HepG2 (cell line): ENCODE results near the gene C1GALT1. TPM values are rescaled to one million over a fixed set of nuclear protein-coding genes. Genes with fewer than 3 reads are reported as not detected.
"Not testable (repeated sequence)": the region's sequence is repeated elsewhere in the genome, so short reads cannot be mapped to it uniquely, and the experiment has no call there.

Source experiments
- ATAC-seq: fragments of 200-7000 bp; cut with Tn5 transposase; 3 replicates; pipeline ENCODE4 v1.9.1; 2020; ENCODE audit warnings: mild to moderate bottlenecking, moderate library complexity
- BruUV-seq: library from RNA; stranded (reverse); fragments of 400-500 nt; replicated peaks from 2 replicates; lab custom pipeline; 2021; lab: Mats Ljungman, UMichigan
- CTCF ChIA-PET: fragments of 300-600 bp; formaldehyde crosslinking; extraction: SDS; loops from one replicate; lab custom pipeline; 2021; ENCODE audit warnings: low total read pairs, inconsistent platforms, low intra/inter-chr PET ratio; lab: Yijun Ruan, JAX
- POLR2A ChIA-PET: fragments of 350-600 bp; sonication (Branson Sonifier 250); formaldehyde crosslinking; loops from one replicate; lab custom pipeline; 2020; ENCODE audit warnings: antibody characterized with exemption, inconsistent platforms; lab: Yijun Ruan, JAX
- DNase-seq: peaks from one replicate; pipeline ENCODE4 v3.0.0-alpha.2; 2015; ENCODE audit warnings: low spot score
- FAIRE-seq: peaks from 3 replicates; lab custom pipeline; 2011; peaks lifted over from hg19 to GRCh38; lab: Jason Lieb, UNC
- H2AFZ ChIP-seq: one replicate; pipeline ENCODE4 v1.6.1; 2011; ENCODE audit warnings: low read length, inconsistent platforms
- H3K27ac ChIP-seq: fragments of 300-600 bp; 3 replicates; pipeline ENCODE4 v1.8.0; 2011; ENCODE audit warnings: mixed run types, mild to moderate bottlenecking, mixed read lengths, low read length, inconsistent platforms; ENCODE audit not compliant: insufficient read depth; ENCODE audit errors: extremely low read length
- H3K27me3 ChIP-seq, 2 experiments: fragments of 200-600 bp in 1 of 2; 2 replicates in 1 of 2; 3 replicates in 1 of 2; pipeline versions ENCODE4 v1.6.0 to v1.8.0; 2011; ENCODE audit warnings: low read length in 2 of 2, mild to moderate bottlenecking in 2 of 2, moderate library complexity in 2 of 2, inconsistent platforms in 1 of 2; ENCODE audit not compliant: insufficient read depth in 2 of 2, control insufficient read depth in 1 of 2
- H3K36me3 ChIP-seq, 2 experiments: fragments of 200-600 bp in 1 of 2; replicated peaks in 1 of 2; 2 replicates in 1 of 2; 3 replicates in 1 of 2; pipeline versions ENCODE4 v1.5.1 to v1.8.0; 2011; ENCODE audit warnings: low read length in 2 of 2, inconsistent platforms in 1 of 2; ENCODE audit not compliant: insufficient read depth in 2 of 2, control insufficient read depth in 1 of 2
- H3K4me1 ChIP-seq: 2 replicates; pipeline ENCODE4 v1.5.1; 2012; ENCODE audit warnings: low read length, inconsistent platforms; ENCODE audit not compliant: insufficient read depth
- H3K4me2 ChIP-seq: 2 replicates; pipeline ENCODE4 v1.6.0; 2011; ENCODE audit warnings: low read depth, low read length, inconsistent platforms
- H3K4me3 ChIP-seq, 3 experiments: fragments of 200-600 bp in 1 of 3; sonication (generic), shearing (Covaris generic) in 1 of 3; replicated peaks in 1 of 3; 2 replicates each; pipeline ENCODE4 v1.5.1; 2011 to 2016; ENCODE audit warnings: low read length in 3 of 3, inconsistent platforms in 2 of 3, low read depth in 2 of 3, mild to moderate bottlenecking in 2 of 3, control low read depth in 1 of 3, mixed read lengths in 1 of 3; ENCODE audit not compliant: insufficient read depth in 1 of 3
- H3K79me2 ChIP-seq: one replicate; pipeline ENCODE4 v1.6.1; 2011; ENCODE audit warnings: low read length, inconsistent platforms; ENCODE audit not compliant: insufficient read depth
- H3K9ac ChIP-seq: 2 replicates; pipeline ENCODE4 v1.6.0; 2011; ENCODE audit warnings: mild to moderate bottlenecking, low read depth, low read length, inconsistent platforms; ENCODE audit not compliant: insufficient read depth
- H3K9me3 ChIP-seq: 2 replicates; pipeline ENCODE4 v1.5.1; 2012; ENCODE audit warnings: mild to moderate bottlenecking, low read length
- H4K20me1 ChIP-seq: 2 replicates; pipeline ENCODE4 v1.6.0; 2011; ENCODE audit warnings: inconsistent platforms, mild to moderate bottlenecking, low read length, moderate library complexity; ENCODE audit not compliant: insufficient read depth
- ARID5B ChIP-seq: IDR thresholded peaks from 2 replicates; pipeline ENCODE4 v1.4.0; 2020; ENCODE audit warnings: mild to moderate bottlenecking, missing genetic modification reagents
- BCL6 ChIP-seq: IDR thresholded peaks from 2 replicates; pipeline ENCODE4 v1.6.1; 2016; ENCODE audit warnings: missing genetic modification reagents, missing compliant biosample characterization
- GATAD2A ChIP-seq: IDR thresholded peaks from 2 replicates; pipeline ENCODE4 v1.6.1; 2016
- PAXIP1 ChIP-seq: sonication (generic); formaldehyde crosslinking; conservative IDR thresholded peaks from 2 replicates; pipeline ENCODE4 v1.4.0; 2020; ENCODE audit warnings: mild to moderate bottlenecking, missing genetic modification reagents, moderate library complexity
- SOX13 ChIP-seq, 3 experiments: fragments of 450-650 bp in 1 of 3; sonication (generic) in 1 of 3; formaldehyde crosslinking in 1 of 3; IDR thresholded peaks in 2 of 3; conservative IDR thresholded peaks in 1 of 3; 2 replicates each; pipeline versions ENCODE4 v1.5.0 to v1.6.1; 2016 to 2020; ENCODE audit warnings: antibody characterized with exemption in 1 of 3, mild to moderate bottlenecking in 1 of 3, missing compliant biosample characterization in 1 of 3, missing genetic modification reagents in 1 of 3, moderate library complexity in 1 of 3
- SOX5 ChIP-seq: IDR thresholded peaks from 2 replicates; pipeline ENCODE4 v1.6.1; 2016; ENCODE audit warnings: borderline replicate concordance
- SOX6 ChIP-seq, 2 experiments: fragments of 450-650 bp in 1 of 2; sonication (generic) in 1 of 2; formaldehyde crosslinking in 1 of 2; IDR thresholded peaks; 2 replicates each; pipeline versions ENCODE4 v1.4.0 to v1.6.1; 2017 to 2020; ENCODE audit warnings: antibody characterized with exemption in 1 of 2, mild to moderate bottlenecking in 1 of 2, missing genetic modification reagents in 1 of 2
- WGBS: methylation state at CpG from one replicate; pipeline ENCODE4 v1.1.6; 2017; ENCODE audit warnings: low lambda C conversion rate; 5-methylcytosine and 5-hydroxymethylcytosine counted together
- in situ Hi-C: cut with HindIII; loops from 2 replicates; pipeline ENCODE4 v1.10.0; 2017; ENCODE audit warnings: low pct_unique_long_range_greater_than_20kb; ENCODE audit not compliant: extremely low pct_ligation_motif_present
- intact Hi-C: fragments of 100-400 bp; cut with micrococcal nuclease; formaldehyde crosslinking; loops from one replicate; pipeline ENCODE4 v1.10.0; 2022; ENCODE audit not compliant: unreplicated experiment
- polyA plus RNA-seq, 8 experiments: library from polyadenylated mRNA; depleted of rRNA in 3 of 8; stranded (reverse) in 7 of 8; unstranded in 1 of 8; fragments of >200 nt; fragmentation: Illumina TruSeq in 4 of 8; extraction: Trizol in 4 of 8; gene quantifications; 2 replicates each; pipeline versions ENCODE4 v1.2.1 to v1.2.3, GENCODE V29; 2011 to 2016; ENCODE audit warnings: low read depth in 4 of 8, missing spikeins in 1 of 8, mixed read lengths in 1 of 8; ENCODE audit not compliant: insufficient read depth in 1 of 8
- total RNA-seq, 5 experiments: library from RNA; depleted of rRNA; stranded (reverse); fragments of >200 nt; fragmentation: Illumina TruSeq; extraction: Trizol; gene quantifications; 2 replicates each; pipeline ENCODE4 v1.2.3, GENCODE V29; 2016; ENCODE audit warnings: low read depth in 1 of 5

C1GALT1 gene
- total and polyA plus RNA-seq, 2 of the 13 experiments (the other 11 are each of a cell fraction or from before 2014, with no cell fraction given) = 57.1 to 65.9 TPM

GRCh38 chr7:7192798-7193788, 10.7 kb downstream of the C1GALT1 start:
- H3K4me2 ChIP-seq, intact Hi-C loops, ATAC-seq, H3K27me3 ChIP-seq, H3K4me3 ChIP-seq, H3K27ac ChIP-seq, H3K9ac ChIP-seq, DNase-seq, H3K36me3 ChIP-seq, POLR2A ChIA-PET, CTCF ChIA-PET, H2AFZ ChIP-seq, H3K9me3 ChIP-seq, BruUV-seq, FAIRE-seq, in situ Hi-C loops: not testable (repeated sequence)
- Histone ChIP-seq H4K20me1 (peaks cover 40% of the 10 kb centered on the region), H3K79me2 (peaks cover 91% of the 10 kb centered on the region), H3K4me1 (peaks cover 69% of the 10 kb centered on the region)
- WGBS = 96% methylated on average over 4 of the region's 4 CpGs

- H3K27me3 ChIP-seq; H3K4me3 ChIP-seq; in situ Hi-C loops; ATAC-seq; H3K4me2 ChIP-seq; intact Hi-C loops; H3K36me3 ChIP-seq; BruUV-seq; CTCF ChIA-PET; DNase-seq; H2AFZ ChIP-seq; H3K27ac ChIP-seq; POLR2A ChIA-PET; H3K9ac ChIP-seq; FAIRE-seq; H3K9me3 ChIP-seq; TF ChIP-seq SOX13, SOX6 (IDR thresholded peaks at IDR 0.05): not testable (repeated sequence)
- Histone ChIP-seq H3K4me1 (peaks cover 68% of the 10 kb centered on the region), H3K79me2 (peaks cover 78% of the 10 kb centered on the region), H4K20me1 (peaks cover 39% of the 10 kb centered on the region)
- WGBS = 24% methylated on average over 3 of the region's 3 CpGs
- TF ChIP-seq SOX5 (CRISPR knock-in tag) (peak; percentile 78; the same call in 1 of the 2 replicates), PAXIP1 (0 out of 2 replicates have a peak, but pooled peaks have one; percentile 26), BCL6 (CRISPR knock-in tag) (peak; percentile 50), SOX13 (CRISPR knock-in tag; conservative IDR thresholded peaks at IDR 0.05 in 1 of 2, IDR thresholded peaks at IDR 0.05 in 1 of 2) (peak in 1 of 2 experiments; percentile 84; a peak in 2 of 4 replicates), GATAD2A (CRISPR knock-in tag) (peak; percentile 24; the same call in 1 of the 2 replicates), SOX6 (CRISPR knock-in tag; IDR thresholded peaks at IDR 0.05) (peak; percentile 76), ARID5B (CRISPR knock-in tag) (peak; percentile 73)
Measured at GRCh38 chr7:7199592-7199991, 17.2 kb downstream of the C1GALT1 start.
